A549 (cell line): ENCODE results near the gene ALDH1A3.

ENCODE experiments used
- BHLHE40 ChIP-seq: IDR thresholded peaks from 2 replicates; pipeline ENCODE4 v1.6.1; 2012; ENCODE audit warnings: low read depth, low read length, inconsistent platforms
- EP300 ChIP-seq, 2 experiments: fragments of >200 bp; sonication (Bioruptor Twin); formaldehyde crosslinking; IDR thresholded peaks; 2 replicates in 1 of 2; 3 replicates in 1 of 2; pipeline ENCODE4 v1.6.1; 2016 to 2017
- HOXA7 ChIP-seq: fragments of 250-450 bp; sonication (Bioruptor Pico); IDR thresholded peaks from 2 replicates; pipeline ENCODE4 v1.5.0; 2020; ENCODE audit warnings: mild to moderate bottlenecking, moderate library complexity
- JUNB ChIP-seq: fragments of >200 bp; sonication (Bioruptor Twin); formaldehyde crosslinking; IDR thresholded peaks from 2 replicates; pipeline ENCODE4 v1.6.1; 2016
- KDM1A ChIP-seq: fragments of 200-600 bp; sonication (generic); IDR thresholded peaks from 2 replicates; pipeline ENCODE4 v1.6.1; 2016; ENCODE audit warnings: low read depth, mild to moderate bottlenecking
- NR3C1 ChIP-seq: fragments of >200 bp; sonication (Bioruptor Twin); formaldehyde crosslinking; IDR thresholded peaks from 3 replicates; pipeline ENCODE4 v1.6.1; 2017
- POLR2A ChIP-seq: IDR thresholded peaks from 2 replicates; pipeline ENCODE4 v1.6.1; 2012; ENCODE audit warnings: mild to moderate bottlenecking, low read length
- POLR2AphosphoS2 ChIP-seq: conservative IDR thresholded peaks from 2 replicates; pipeline ENCODE4 v1.6.1; 2012; ENCODE audit warnings: low read length, improper control_type of control experiment, inconsistent platforms
- RAD21 ChIP-seq, 2 experiments: fragments of >200 bp in 1 of 2; sonication (Bioruptor Twin) in 1 of 2; formaldehyde crosslinking in 1 of 2; IDR thresholded peaks in 1 of 2; conservative IDR thresholded peaks in 1 of 2; 2 replicates in 1 of 2; 3 replicates in 1 of 2; pipeline ENCODE4 v1.6.1; 2012 to 2018; ENCODE audit warnings: inconsistent platforms in 1 of 2
- RFX5 ChIP-seq: fragments of 450-650 bp; IDR thresholded peaks from 2 replicates; pipeline ENCODE4 v1.7.1; 2014; ENCODE audit warnings: antibody characterized with exemption, mild to moderate bottlenecking, moderate library complexity
- TF ChIP-seq, protein P1 (sequence below): fragments of >200 bp; sonication (Bioruptor Twin); formaldehyde crosslinking; IDR thresholded peaks from 3 replicates; pipeline ENCODE4 v1.5.1; 2016

DNA sequence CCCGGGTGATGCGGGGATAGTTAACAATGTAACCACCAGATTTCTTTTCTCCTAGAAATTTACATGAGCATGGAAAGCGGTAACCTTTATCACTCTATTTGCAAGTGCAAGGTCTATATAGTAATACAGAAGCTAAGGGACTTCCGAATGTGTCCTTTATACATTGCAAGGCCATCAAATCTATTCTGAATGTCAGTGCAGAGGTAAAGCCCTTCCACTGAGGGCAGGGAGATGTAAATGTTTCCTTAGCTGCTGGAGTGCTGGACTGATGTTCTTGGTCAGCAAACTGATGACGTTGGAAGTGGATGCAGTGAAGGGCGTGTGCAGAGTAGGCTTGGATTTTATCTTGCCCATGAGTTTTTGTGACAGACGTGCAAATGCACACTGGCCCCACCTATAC is 6.2 kb downstream of the ALDH1A3 start:
- TF ChIP-seq, protein P1, sequence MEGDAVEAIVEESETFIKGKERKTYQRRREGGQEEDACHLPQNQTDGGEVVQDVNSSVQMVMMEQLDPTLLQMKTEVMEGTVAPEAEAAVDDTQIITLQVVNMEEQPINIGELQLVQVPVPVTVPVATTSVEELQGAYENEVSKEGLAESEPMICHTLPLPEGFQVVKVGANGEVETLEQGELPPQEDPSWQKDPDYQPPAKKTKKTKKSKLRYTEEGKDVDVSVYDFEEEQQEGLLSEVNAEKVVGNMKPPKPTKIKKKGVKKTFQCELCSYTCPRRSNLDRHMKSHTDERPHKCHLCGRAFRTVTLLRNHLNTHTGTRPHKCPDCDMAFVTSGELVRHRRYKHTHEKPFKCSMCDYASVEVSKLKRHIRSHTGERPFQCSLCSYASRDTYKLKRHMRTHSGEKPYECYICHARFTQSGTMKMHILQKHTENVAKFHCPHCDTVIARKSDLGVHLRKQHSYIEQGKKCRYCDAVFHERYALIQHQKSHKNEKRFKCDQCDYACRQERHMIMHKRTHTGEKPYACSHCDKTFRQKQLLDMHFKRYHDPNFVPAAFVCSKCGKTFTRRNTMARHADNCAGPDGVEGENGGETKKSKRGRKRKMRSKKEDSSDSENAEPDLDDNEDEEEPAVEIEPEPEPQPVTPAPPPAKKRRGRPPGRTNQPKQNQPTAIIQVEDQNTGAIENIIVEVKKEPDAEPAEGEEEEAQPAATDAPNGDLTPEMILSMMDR: no peak
- TF ChIP-seq POLR2AphosphoS2: no peak
- TF ChIP-seq BHLHE40: no peak
- TF ChIP-seq POLR2A: no peak
- TF ChIP-seq JUNB: no peak
- no peak for TF ChIP-seq HOXA7 (CRISPR knock-in tag)
- TF ChIP-seq RAD21 (conservative IDR thresholded peaks at IDR 0.05 in 1 of 2, IDR thresholded peaks at IDR 0.05 in 1 of 2): no peak
- no peak for TF ChIP-seq EP300 (IDR thresholded peaks at IDR 0.05)
- no peak for TF ChIP-seq NR3C1
- no peak for TF ChIP-seq RFX5
- no peak for TF ChIP-seq KDM1A
